Measurements from ENCODE around the gene PRDM5. TPM values are rescaled to one million over a fixed set of nuclear protein-coding genes. Genes with fewer than 3 reads are reported as not detected.

PRDM5 gene
- polyA plus RNA-seq, 1 donor from 2014 or later, result 1.6 TPM

GRCh38 chr4:120850018-120850599 is 72.4 kb downstream of the PRDM5 start:
- H3K4me2 ChIP-seq (ENCODE audit: low read length), result no peak overlapping the region
- no peak overlapping the region for H2AFZ ChIP-seq (ENCODE audit: low read depth, low read length)

GRCh38 chr4:120847019-120847582 is 75.4 kb downstream of the PRDM5 start:
- Histone ChIP-seq H3K9me3 (ENCODE audit: low read length) (no peaks in the 10 kb centered on the region), H3K79me2 (replicated peaks; ENCODE audit: insufficient read depth, low read length) (no peaks in the 10 kb centered on the region), H3K9me2 (ENCODE audit: insufficient read depth, low read length) (no peaks in the 10 kb centered on the region), H4K20me1 (ENCODE audit: insufficient read depth) (no peaks in the 10 kb centered on the region), H3K4me3 (ENCODE audit: low read length) (no peak overlapping the region), H2AFZ (ENCODE audit: low read depth, low read length) (no peak overlapping the region), H3K36me3 (ENCODE audit: insufficient read depth, low read length) (no peaks in the 10 kb centered on the region), H3K9ac (ENCODE audit: low read length) (no peak overlapping the region), H3K27ac (ENCODE audit: low read length) (no peak overlapping the region), H3K4me2 (ENCODE audit: low read length) (no peak overlapping the region), H3K27me3 (ENCODE audit: insufficient read depth, low read depth, low read length) (no peaks in the 10 kb centered on the region), H3F3A (ENCODE audit: insufficient read depth, low read length, poor library complexity, severe bottlenecking) (no peaks in the 10 kb centered on the region)
- TF ChIP-seq POLR2AphosphoS5 (IDR thresholded peaks at IDR 0.05) (no peak), TAF1 (IDR thresholded peaks at IDR 0.05; ENCODE audit: low read depth) (no peak), SMC3 (conservative IDR thresholded peaks at IDR 0.05; ENCODE audit: poor library complexity) (no peak), EP300 (conservative IDR thresholded peaks at IDR 0.05; ENCODE audit: poor library complexity, severe bottlenecking) (no peak), CTCF (IDR thresholded peaks at IDR 0.05; ENCODE audit: poor library complexity, severe bottlenecking) (no peak), REST (IDR thresholded peaks at IDR 0.05; ENCODE audit: borderline replicate concordance) (no peak)

More at GRCh38 chr4:120850018-120850599, 72.4 kb downstream of the PRDM5 start:
- no peaks in the 10 kb centered on the region for H3K9me2 ChIP-seq (ENCODE audit: insufficient read depth, low read length)
- H3K4me3 ChIP-seq (ENCODE audit: low read length), result no peak overlapping the region
- no peaks in the 10 kb centered on the region for H3K27me3 ChIP-seq (ENCODE audit: insufficient read depth, low read depth, low read length)
- TF ChIP-seq MXI1 (conservative IDR thresholded peaks at IDR 0.05; ENCODE audit: poor library complexity, severe bottlenecking) (no peak), TAF1 (IDR thresholded peaks at IDR 0.05; ENCODE audit: low read depth) (no peak), POLR2AphosphoS5 (IDR thresholded peaks at IDR 0.05) (no peak), RAD21 (conservative IDR thresholded peaks at IDR 0.05) (no peak), EP300 (conservative IDR thresholded peaks at IDR 0.05; ENCODE audit: poor library complexity, severe bottlenecking) (no peak), EZH2 (IDR thresholded peaks at IDR 0.05; ENCODE audit: borderline replicate concordance, insufficient read depth, low read length, poor library complexity, severe bottlenecking) (no peak), SMC3 (conservative IDR thresholded peaks at IDR 0.05; ENCODE audit: poor library complexity) (no peak), REST (IDR thresholded peaks at IDR 0.05; ENCODE audit: borderline replicate concordance) (no peak), CTCF (IDR thresholded peaks at IDR 0.05; ENCODE audit: poor library complexity, severe bottlenecking) (no peak)
- H3F3A ChIP-seq (ENCODE audit: insufficient read depth, low read length, poor library complexity, severe bottlenecking), result no peaks in the 10 kb centered on the region
- no peaks in the 10 kb centered on the region for H3K36me3 ChIP-seq (ENCODE audit: insufficient read depth, low read length)
- H3K9me3 ChIP-seq (ENCODE audit: low read length), result no peaks in the 10 kb centered on the region
- H3K27ac ChIP-seq (ENCODE audit: low read length), result no peak overlapping the region
- no peaks in the 10 kb centered on the region for H3K79me2 ChIP-seq (replicated peaks; ENCODE audit: insufficient read depth, low read length)
- no peaks in the 10 kb centered on the region for H4K20me1 ChIP-seq (ENCODE audit: insufficient read depth)
- no peak overlapping the region for H3K9ac ChIP-seq (ENCODE audit: low read length)
